ENCODE data around the gene SPACA6. TPM values are rescaled to one million over a fixed set of nuclear protein-coding genes. Genes with fewer than 3 reads are reported as not detected.

The SPACA6 gene
- polyA plus RNA-seq, 1 donor (not counting 4 experiments of a cell fraction or from before 2014, with no cell fraction given), result 4.3 TPM

- Histone ChIP-seq H4K20me1 (ENCODE audit: control insufficient read depth, extremely low read depth, insufficient read depth, low read length) (no peaks in the 10 kb centered on the region), H3K79me2 (ENCODE audit: control insufficient read depth, insufficient read depth, low read length) (no peaks in the 10 kb centered on the region), H3K9me3 (ENCODE audit: control insufficient read depth, low read depth, low read length) (no peaks in the 10 kb centered on the region), H2AFZ (ENCODE audit: control insufficient read depth, low read length) (no peak overlapping the region), H3K4me3 (ENCODE audit: control insufficient read depth in 2 of 3, extremely low read depth in 1 of 3, insufficient read depth in 2 of 3, low read depth in 1 of 3, low read length in 3 of 3) (no peak overlapping the region), H3K27ac (ENCODE audit: control insufficient read depth, insufficient read depth, low read length) (no peak overlapping the region), H3K9ac (ENCODE audit: control insufficient read depth, extremely low read depth, insufficient read depth, low read length) (no peak overlapping the region), H3K9me1 (ENCODE audit: control insufficient read depth, extremely low read depth, insufficient read depth, low read length) (no peaks in the 10 kb centered on the region), H3K27me3 (ENCODE audit: control insufficient read depth, extremely low read depth, insufficient read depth, low read length) (peaks cover 5% of the 10 kb centered on the region), H3K4me1 (ENCODE audit: control insufficient read depth, extremely low read depth, insufficient read depth, low read length) (no peaks in the 10 kb centered on the region), H3K36me3 (ENCODE audit: control insufficient read depth in 2 of 2, extremely low read depth in 1 of 2, insufficient read depth in 2 of 2, low read length in 2 of 2) (no peaks in the 10 kb centered on the region), H3K4me2 (ENCODE audit: control insufficient read depth, extremely low read depth, insufficient read depth, low read depth, low read length) (no peak overlapping the region)
- FAIRE-seq, result no peak
- DNase-seq (ENCODE audit: low read depth, low spot score), result no peak
- dilution Hi-C loops (cut with MboI; ENCODE audit: extremely low pct_ligation_motif_present, low sequenced_read_pairs), result no loop called here
- TF ChIP-seq CTCF (optimal IDR thresholded peaks at IDR 0.05 in 1 of 3, IDR thresholded peaks at IDR 0.05 in 1 of 3, conservative IDR thresholded peaks at IDR 0.05 in 1 of 3; ENCODE audit: extremely low read depth in 1 of 3, insufficient read depth in 2 of 3, low read length in 3 of 3) (no peak), EZH2 (IDR thresholded peaks at IDR 0.05; ENCODE audit: low read length) (no peak)
These were observed 20.5 kb downstream of the SPACA6 start for GRCh38 chr19:51713319-51714285.

- Histone ChIP-seq H4K20me1 (ENCODE audit: control insufficient read depth, extremely low read depth, insufficient read depth, low read length) (no peaks in the 10 kb centered on the region), H3K4me3 (ENCODE audit: control insufficient read depth in 2 of 3, extremely low read depth in 1 of 3, insufficient read depth in 2 of 3, low read depth in 1 of 3, low read length in 3 of 3) (no peak overlapping the region), H3K9ac (ENCODE audit: control insufficient read depth, extremely low read depth, insufficient read depth, low read length) (no peak overlapping the region), H3K27me3 (ENCODE audit: control insufficient read depth, extremely low read depth, insufficient read depth, low read length) (peaks cover 9% of the 10 kb centered on the region), H3K79me2 (ENCODE audit: control insufficient read depth, insufficient read depth, low read length) (no peaks in the 10 kb centered on the region), H2AFZ (ENCODE audit: control insufficient read depth, low read length) (no peak overlapping the region), H3K36me3 (ENCODE audit: control insufficient read depth in 2 of 2, extremely low read depth in 1 of 2, insufficient read depth in 2 of 2, low read length in 2 of 2) (no peaks in the 10 kb centered on the region), H3K4me1 (ENCODE audit: control insufficient read depth, extremely low read depth, insufficient read depth, low read length) (no peaks in the 10 kb centered on the region), H3K4me2 (ENCODE audit: control insufficient read depth, extremely low read depth, insufficient read depth, low read depth, low read length) (no peak overlapping the region), H3K9me3 (ENCODE audit: control insufficient read depth, low read depth, low read length) (no peaks in the 10 kb centered on the region), H3K27ac (ENCODE audit: control insufficient read depth, insufficient read depth, low read length) (no peak overlapping the region), H3K9me1 (ENCODE audit: control insufficient read depth, extremely low read depth, insufficient read depth, low read length) (no peaks in the 10 kb centered on the region)
- FAIRE-seq, result no peak
- TF ChIP-seq EZH2 (IDR thresholded peaks at IDR 0.05; ENCODE audit: low read length), result no peak
- no peak for TF ChIP-seq CTCF (optimal IDR thresholded peaks at IDR 0.05 in 1 of 3, IDR thresholded peaks at IDR 0.05 in 1 of 3, conservative IDR thresholded peaks at IDR 0.05 in 1 of 3; ENCODE audit: extremely low read depth in 1 of 3, insufficient read depth in 2 of 3, low read length in 3 of 3)
- dilution Hi-C loops (cut with MboI; ENCODE audit: extremely low pct_ligation_motif_present, low sequenced_read_pairs), result no loop called here
- DNase-seq (ENCODE audit: low read depth, low spot score), result no peak
These were observed 21.7 kb downstream of the SPACA6 start for GRCh38 chr19:51714848-51715247.

All from keratinocyte (primary cell).